GM18508 (cell line): ENCODE measurements around the gene SIK1.
"Not testable (repeated sequence)": the region's sequence is repeated elsewhere in the genome, so short reads cannot be mapped to it uniquely, and the experiment has no call there.

Source experiments
- ATAC-seq: cut with Tn5 transposase; IDR thresholded peaks from one replicate; pipeline ENCODE4 v1.9.1; 2021; ENCODE audit warnings: moderate number of reproducible peaks; ENCODE audit not compliant: insufficient read depth, unreplicated experiment

Gene SIK1

DNA sequence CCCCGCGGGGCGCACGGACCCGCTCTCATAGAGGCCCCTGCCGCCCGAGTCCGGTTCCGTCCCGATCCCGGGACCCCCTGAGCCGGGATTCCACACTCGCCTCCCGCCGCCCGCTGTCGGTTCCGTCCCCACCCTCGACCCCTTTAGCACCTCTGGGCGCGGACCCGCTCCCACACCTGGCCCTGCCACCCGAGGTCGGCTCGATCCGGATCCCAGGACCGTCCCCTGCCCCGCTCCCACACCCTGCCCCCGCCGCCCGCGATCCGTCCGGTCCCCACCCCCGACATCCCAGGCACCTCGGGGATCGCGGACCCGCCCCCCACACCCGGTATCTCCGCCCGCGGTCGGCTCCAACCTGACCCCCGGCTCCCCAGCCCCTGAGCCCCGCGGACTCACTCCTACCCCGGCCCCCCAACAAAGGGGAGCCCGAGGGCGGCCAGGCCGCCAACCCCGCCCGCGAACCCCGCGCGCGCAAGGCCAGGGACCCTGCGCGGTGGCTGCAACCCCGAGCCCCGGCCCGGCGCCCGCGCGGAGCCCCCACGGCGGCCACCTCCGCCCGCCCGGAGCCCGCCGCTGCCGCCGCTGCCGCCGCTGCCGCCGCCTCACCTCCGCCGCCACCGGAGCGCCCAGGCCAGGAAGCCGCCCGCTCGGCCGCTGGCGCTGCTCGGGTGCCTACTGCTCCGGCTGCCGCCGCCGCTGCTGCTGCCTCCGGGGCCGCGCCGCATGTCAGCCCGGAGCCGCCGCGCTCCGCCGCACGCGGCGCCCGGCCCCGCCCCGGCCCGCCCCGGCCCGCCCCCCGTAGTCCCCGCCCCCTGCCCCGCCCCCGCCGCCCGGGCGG, at the start of gene SIK1:
SIK1 (minus strand) TSS at position 728 of the 838 bp plus-strand sequence. CDS start 953 bp downstream, outside the sequence.
- not testable (repeated sequence) for ATAC-seq

DNA sequence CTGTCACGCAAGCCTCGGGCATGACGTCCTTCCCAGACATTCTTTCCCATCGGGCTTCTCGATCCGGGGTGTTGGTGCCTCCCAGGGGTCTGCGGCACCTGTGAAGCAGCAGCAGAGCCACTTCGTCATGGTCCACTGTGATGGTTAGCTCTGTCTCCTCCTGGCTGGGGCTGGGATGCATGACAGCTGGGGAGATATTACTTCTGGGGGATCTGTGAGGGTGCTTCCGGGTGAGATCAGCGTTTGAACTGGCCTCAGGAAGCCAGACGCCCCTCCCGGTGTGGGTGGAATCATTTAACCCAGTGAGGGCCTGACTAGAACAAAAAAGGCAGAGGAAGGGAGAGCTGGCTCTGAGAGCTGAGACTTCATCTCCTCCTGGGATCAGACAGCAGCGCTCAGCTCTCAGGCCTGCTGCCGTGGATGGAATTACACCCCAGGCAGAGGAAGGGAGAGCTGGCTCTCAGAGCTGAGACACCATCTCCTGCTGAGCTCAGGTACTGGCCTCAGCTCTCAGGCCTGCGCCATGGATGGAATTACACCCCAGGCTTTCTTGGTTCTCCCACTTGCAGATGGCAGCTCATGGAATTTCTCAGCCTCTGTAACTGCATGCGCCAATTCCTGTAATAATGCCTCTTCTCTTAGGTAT, 44.8 kb upstream of the SIK1 start:
- not testable (repeated sequence) for ATAC-seq

DNA sequence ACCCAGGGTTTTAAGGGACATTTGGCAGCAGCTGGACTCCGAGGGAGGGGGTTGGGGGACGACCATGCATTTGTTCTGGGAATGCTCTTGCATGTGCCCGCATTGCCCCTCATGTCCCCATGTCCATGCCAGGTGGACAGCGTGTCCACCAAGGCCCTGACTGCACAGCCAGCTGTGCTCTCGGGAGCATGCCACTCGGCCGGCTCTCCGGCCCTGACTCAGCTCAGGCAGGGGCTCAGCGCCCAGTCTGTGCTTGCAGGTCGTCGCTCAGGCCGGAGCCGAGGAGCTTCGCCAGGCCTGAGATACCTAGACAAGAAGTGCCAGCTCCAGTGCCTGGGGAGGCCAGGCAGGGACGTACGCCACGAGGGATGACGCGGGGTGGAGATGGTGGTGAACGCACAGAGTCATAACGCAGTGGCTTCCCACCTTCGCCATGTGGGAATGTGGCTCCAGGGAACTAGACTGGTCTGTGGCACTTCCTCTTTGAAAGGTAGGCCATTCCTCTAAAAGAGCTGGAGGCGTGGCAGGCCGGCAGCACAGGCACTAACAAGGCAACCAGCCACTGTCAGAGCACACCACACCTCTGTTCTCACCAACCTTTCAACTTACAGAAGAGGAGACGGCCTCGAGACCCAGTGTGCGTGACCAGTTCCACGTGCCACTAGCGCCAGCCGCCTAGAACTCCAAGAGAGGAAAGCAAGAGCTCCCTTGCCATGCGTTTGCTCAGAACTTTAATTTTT, 43.0 kb upstream of the SIK1 start:
- not testable (repeated sequence) for ATAC-seq

DNA sequence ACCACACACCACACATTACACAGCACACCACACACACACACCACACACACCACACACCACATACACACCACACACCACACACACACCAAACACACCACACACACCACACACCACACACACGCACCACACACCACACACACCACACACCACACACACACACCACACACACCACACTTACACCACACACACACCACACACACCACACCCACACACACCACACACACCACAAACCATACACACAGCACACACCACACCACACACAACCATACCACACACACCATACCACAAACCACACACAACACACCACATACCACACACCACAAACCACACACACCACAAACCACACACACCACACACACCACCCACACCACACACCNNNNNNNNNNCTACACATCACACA, 40.9 kb upstream of the SIK1 start:
- ATAC-seq = no peak

DNA sequence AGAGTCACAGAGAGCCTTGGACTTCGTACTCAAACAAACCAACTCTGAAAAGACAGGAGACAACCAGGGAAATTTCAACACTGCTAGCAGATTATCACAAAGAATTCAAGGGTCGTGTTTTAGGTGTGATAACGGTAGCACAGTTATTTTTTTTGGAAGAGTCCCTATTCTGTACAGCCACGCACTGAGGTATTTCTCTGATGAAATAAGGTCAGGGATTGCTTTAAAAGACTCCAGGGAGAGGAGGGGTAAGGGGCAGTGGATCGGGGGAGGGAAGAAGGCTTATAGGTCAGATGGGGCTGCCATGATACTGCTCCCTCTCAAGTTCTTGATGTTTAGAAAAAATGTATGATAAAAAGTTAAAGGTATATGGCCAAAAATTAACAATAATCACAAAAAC, 38.2 kb upstream of the SIK1 start:
- not testable (repeated sequence) for ATAC-seq

DNA sequence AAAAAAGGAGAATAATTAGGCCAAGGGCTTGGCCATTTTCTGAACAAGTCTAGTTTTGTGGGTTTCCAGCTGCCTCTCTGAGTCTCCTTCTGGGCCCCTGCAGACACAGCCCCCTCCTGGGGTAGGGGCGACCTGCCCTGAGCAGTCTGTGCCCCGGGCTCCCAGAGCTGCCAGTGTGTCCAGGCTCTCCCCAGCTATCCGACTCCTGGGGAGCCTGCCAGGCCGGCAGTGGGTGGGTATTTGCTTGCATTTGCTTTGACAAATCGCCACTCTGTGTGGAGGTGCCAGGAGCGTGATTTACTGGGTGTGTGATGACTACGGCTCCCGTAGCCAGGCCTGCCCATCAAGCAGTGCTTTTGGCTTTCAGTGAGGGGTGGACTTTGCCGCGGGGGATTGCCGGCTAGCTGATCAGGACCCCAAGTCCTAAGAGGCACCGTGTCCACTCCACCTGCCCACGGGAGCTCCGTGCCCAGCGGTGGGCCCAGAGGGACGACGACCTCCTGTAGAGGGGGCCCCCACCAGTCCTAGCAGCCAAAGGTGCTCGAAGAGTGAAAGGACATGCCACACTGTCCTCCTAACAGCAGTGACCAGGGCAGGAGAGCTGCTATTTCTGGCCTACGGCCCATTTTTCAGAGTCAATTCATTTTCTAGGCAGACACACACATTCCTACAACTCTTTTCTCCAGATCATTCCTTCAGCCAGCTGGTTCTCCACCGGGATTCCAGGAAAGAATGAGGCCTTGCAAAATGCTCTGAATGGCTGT, 36.7 kb upstream of the SIK1 start:
- not testable (repeated sequence) for ATAC-seq

DNA sequence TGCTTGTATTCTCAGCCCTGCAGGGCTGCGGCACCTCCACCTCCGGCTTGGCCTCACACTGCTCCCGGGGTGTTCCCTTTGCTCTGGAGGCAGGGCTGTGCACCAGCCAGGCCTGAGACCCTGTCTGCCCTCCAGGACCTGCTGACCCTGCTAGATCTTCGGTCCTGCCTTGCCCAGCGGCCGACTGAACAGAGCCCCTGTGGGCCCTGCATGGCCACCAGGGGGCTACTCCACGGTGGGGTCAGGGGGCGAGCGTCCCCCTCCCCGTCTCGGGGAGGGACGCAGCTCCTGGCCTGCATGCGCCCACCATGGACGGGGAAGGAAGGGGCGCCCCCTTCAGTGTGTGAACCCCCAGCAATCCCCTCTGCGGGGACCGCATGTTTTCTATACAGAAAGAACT, 36.0 kb upstream of the SIK1 start:
- ATAC-seq = not testable (repeated sequence)

DNA sequence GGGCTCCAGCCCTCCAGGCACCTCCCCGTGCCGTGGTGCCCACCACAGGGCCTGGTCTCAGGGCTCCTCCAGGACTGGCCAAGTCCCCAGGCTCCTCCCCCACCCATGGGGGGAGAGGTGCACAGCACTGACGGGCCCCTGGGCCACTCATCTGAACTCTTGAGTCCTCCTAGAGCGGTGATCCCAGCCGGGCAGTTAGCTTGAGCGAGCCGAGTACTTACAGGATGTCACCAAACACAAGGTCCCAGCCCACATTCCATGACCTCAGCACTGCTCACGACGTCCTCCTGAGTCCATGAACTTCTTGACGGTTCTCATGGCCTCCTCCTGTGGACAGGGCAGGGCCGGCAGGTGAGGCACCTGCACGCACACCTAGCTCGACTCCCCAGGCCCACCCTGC, 33.5 kb upstream of the SIK1 start:
- ATAC-seq = not testable (repeated sequence)

DNA sequence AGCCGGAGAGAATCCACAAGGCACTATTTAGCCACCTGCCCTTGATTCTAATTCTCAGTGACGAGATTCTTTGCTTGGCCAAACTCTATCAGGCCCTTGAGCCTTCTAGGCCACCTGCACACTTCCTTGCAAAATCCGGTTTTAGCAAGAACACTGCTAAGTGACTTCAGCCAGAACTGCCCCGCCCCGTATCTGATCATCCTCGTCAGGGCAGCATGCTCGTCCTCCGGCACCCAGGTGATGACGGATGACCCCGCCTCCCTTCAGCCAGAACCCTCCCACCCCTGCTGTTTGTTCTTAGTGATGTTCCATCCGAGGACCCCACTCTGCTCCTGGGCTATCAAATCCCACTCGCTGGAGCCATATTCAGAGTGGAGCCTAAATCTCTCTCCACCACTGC, 32.1 kb upstream of the SIK1 start:
- not testable (repeated sequence) for ATAC-seq

DNA sequence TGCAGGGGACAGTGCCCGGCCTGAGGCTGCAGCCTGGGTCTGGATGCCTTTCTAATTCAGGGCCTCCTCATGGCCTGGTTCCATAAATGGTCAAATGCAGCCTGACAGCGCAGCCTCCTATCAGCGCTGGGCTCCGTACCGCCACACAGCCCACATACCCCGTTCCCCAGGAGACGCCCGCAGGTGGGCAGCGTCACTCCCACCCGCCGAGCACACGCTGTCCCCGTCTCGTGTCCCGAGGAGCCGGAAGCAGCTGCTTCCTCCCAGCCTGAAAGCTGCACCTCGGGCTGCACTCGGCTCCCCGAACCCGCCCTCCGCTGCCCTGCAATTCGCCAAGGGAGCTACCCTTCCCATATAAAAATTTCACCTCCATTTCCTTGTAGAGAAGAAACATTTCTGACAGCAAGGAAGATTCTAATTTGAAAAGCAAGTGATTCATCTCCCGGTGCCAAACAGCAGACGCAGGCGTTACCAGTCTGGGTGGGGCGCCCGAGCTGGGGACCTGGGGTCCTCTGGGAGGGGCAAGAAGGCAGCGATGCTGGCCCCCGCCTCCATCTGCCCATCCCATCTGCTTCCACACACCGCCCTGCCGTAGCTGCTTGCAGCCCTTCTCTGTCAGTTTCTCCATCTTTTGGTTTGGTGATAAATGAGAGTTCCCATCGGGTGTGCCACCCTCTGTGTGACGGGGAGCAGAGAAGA, 29.8 kb upstream of the SIK1 start:
- ATAC-seq = not testable (repeated sequence)

DNA sequence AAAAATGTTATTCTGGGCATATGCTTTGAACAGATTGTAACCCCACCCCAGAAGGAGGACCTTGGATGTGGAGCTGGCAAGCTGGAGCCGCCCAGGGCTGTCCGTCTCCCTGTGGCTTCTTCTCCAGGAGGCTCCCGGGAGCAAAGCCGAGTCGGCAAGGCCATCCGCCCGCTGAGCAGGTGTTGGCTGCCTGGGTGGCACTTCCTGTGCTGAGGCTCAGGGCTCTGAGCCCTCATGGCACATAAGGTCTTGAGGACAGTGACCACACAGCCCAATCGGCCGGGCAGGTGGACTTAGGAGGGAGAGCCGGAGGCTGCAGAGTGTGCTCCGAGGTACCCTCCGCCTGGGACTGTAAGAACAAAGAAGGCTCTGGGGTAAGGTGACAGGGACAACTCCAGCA, 28.8 kb upstream of the SIK1 start:
- ATAC-seq = not testable (repeated sequence)

DNA sequence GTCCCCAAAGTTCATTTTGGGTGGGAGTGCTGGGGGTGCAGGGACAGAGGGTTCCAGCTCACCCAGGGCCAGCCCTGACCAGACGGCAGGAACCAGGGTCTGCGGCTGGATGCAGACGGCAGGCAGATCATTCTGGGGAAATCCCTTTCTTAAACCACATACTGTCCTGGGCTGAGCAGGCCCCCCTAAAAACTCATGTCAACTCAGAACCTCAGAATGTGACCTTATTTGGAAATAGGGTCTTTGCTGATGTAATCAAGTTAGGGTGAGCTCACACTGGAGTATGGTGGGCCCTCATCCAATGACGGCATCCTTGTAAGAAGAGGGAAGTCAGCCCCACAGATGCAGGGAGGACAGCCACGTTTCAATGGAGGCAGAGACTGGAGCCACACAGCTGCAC, 27.2 kb upstream of the SIK1 start:
- not testable (repeated sequence) for ATAC-seq

DNA sequence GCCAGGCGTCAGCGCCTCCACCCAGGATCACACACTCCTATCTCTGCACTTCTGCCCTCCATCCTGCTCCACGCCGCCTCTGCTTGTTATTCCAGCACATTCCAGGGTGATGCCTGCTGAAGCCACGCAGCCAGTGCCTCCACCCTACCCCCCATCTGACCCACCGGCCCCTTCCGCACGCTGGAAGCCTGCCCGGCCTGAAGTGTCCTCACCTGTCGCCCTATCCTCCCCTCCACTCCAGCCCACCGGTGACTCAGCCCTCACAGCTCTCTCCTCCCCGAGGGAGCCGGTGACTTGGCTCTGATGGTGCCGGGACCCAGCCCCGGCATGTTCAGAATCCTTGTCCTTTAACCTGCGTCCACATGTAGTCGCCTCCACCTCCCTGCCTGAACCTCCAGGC, 24.9 kb upstream of the SIK1 start:
- not testable (repeated sequence) for ATAC-seq

DNA sequence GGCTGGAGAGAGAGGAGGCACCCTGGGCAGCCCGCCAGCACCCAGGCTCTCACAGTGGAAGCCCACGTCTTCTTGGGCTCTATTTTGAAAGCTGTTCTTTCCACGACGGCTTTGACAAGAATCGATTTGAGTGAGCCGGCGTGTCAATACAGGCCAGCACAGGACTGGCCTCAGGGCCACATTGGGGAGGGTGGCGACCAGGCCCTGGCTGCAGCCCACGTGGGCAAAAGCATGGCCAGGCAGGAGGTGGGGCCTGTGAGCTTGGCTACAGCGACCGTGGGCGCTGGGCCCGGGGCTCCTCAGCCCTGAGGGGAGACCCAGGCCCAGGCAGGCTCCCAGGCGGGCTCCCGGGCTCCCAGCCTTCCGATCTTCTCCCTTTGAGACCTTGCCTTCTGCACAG, 23.4 kb upstream of the SIK1 start:
- ATAC-seq = not testable (repeated sequence)

DNA sequence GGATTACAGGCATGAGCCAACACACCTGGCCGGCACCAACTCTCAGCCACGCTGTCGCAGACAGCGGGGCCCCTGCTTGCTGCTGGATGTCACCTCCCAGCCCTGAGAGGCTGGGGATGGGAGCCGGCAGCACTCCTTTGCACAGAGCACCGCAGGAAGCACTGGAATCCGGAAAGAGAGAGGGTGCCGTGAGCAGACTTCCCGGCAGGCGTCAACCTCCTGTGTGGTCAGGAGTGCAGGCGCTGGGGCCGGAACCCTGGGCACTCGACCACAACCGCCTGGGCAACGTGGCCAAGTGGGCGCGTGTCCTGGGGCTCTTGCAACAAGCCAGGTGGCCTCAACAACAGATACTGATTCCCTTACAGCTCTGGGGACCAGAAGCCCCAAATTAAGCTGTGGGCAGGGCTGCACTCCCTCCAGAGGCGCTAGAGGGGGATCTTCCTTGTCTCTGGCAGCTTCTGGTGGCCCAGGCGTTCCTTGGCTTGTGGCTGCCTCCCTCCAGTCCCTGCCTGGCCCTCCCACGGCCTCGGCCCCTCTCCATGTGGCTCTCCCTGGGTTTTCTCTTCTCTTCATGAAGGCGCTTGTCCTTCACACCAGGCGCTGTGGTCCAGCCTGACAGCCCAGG, 20.5 kb upstream of the SIK1 start:
- not testable (repeated sequence) for ATAC-seq

DNA sequence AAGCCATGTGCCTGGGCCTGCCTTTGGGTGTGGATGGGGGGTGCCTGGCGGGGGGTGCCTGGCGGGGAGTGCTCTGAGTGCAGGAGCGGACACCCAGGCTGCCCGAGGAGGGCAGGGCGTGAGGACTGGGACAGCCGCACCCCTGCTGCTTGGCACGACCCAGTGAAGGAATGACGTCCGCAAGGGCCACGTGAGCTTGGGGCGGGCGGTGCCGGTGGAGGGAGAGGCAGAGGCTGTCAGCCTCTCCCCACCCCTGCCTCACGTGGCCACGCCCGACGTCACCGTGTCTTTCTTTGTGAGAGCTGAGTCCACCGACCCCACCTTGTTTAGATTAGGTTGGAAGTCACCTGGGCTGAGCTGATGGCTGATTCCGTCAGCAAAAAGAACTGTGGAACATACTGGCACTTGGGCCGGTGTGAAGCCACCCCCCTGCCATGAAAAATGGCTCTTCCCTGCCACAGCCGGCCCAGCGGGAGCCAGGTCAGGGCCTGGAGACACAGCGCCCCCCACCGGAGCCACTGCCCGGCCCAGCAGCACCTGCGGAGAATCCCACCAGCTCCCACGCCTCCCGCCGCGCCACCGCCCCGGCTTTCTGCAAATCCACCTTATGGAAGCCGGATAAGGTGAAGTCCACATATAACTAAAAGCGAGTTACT, 19.5 kb upstream of the SIK1 start:
- not testable (repeated sequence) for ATAC-seq

DNA sequence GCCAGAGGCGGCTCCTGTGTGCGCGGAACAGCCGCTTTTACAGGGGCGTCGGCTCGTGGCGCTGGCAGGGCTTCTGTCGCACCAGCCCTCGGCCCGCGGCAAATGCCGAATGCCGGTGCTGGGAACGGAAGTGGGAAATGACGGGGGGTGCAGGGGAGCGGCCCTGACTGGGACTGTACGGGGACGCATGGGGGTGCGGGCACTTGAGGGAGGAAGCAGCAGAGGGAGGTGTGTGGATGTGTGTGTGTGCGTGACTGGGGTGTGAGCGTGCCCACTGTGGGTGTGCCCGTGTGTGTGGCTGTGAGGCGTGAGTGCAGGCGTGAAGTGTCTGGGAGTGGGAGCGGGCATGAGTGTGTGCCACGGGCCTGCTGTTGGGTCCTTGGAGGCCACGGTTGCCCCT, 17.6 kb upstream of the SIK1 start:
- ATAC-seq = not testable (repeated sequence)

DNA sequence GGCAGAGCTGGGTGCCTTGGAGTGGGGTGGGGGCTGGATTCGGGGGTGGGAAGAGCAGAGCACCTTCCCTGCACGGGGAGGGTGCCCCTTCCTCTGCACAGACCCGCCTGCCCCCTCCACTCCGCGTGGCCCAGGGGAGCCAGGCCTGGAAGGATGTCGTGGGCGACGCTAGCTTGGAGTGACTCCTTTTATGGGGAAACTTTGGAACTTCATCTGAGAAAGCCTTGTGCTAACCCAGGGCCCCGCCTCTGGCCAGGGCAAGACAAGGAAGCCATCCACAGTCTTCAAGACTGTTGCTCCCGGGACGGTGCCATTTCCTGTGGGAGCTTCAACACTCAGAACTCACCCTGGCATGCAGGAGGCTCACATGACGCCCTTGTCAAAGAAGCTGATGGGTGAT, 15.6 kb upstream of the SIK1 start:
- ATAC-seq = not testable (repeated sequence)
